Mucosa of descending colon (tissue), 3 donors: Measurements from ENCODE around the gene C4BPA. TPM values are rescaled to one million over a fixed set of nuclear protein-coding genes. Genes with fewer than 3 reads are reported as not detected.

ENCODE experiments used
- ATAC-seq: fragments of 200-7000 bp; cut with Tn5 transposase; one replicate; pipeline ENCODE4 v1.9.1; 2020; ENCODE audit warnings: mild to moderate bottlenecking, moderate library complexity
- DNase-seq, 3 donors: peaks; one replicate each; pipeline ENCODE4 v3.0.0-alpha.2; 2020
- H3K36me3 ChIP-seq: fragments of 200-600 bp; one replicate; pipeline ENCODE4 v1.8.0; 2021; ENCODE audit warnings: low read depth, mild to moderate bottlenecking
- H3K4me1 ChIP-seq: fragments of 200-600 bp; one replicate; pipeline ENCODE4 v1.8.0; 2021; ENCODE audit warnings: low read depth, mild to moderate bottlenecking
- H3K4me3 ChIP-seq: fragments of 200-600 bp; one replicate; pipeline ENCODE4 v1.8.0; 2021; ENCODE audit warnings: mild to moderate bottlenecking
- H3K9me3 ChIP-seq: fragments of 200-600 bp; one replicate; pipeline ENCODE4 v1.8.0; 2021; ENCODE audit warnings: mild to moderate bottlenecking
- CTCF ChIP-seq: fragments of 200-600 bp; IDR thresholded peaks from one replicate; pipeline ENCODE4 v1.8.0; 2022; ENCODE audit warnings: antibody characterized with exemption, mild to moderate bottlenecking
- intact Hi-C, 2 donors: fragments of 100-400 bp; cut with DNase I in 1 of 2; cut with micrococcal nuclease in 1 of 2; formaldehyde crosslinking; loops; one replicate each; pipeline versions ENCODE4 v1.11.0 to v1.11.1; 2022; cut with DNase I, micrococcal nuclease
- total RNA-seq, 3 donors: library from RNA; stranded (reverse); fragmentation: NEBNext Ultra II Directional in 2 of 3; extraction: Animal tissue kit (Norgen Biotek cat#: 25700) in 2 of 3; gene quantifications; one replicate each; pipeline versions ENCODE4 v1.2.1 to v1.2.4, GENCODE V29; 2021 to 2023
- donor health status: DM: no; HTN: no; CAD: no; lungs with moderate emphysema.
- donor health status: DM: no; HTN: no; CAD: no.
- donor health status: DM: no; HTN: yes; CAD: no.

Gene C4BPA
- total RNA-seq, 3 donors from 2014 or later = 1.5 to 5.9 (median 1.9) TPM

- no peak for TF ChIP-seq CTCF
- H3K9me3 ChIP-seq = no peaks in the 10 kb centered on the region
- no peaks in the 10 kb centered on the region for H3K36me3 ChIP-seq
- H3K4me3 ChIP-seq = no peak overlapping the region
- H3K4me1 ChIP-seq = peaks cover 7% of the 10 kb centered on the region
- DNase-seq = peak in 1 of 3 donors; percentile 11
- ATAC-seq = peak; percentile 79
- intact Hi-C loops = no loop called here
Measured at GRCh38 chr1:207172885-207173284, 68.9 kb downstream of the C4BPA start.

GRCh38 chr1:207173396-207173795 is 69.4 kb downstream of the C4BPA start:
- H3K4me1 ChIP-seq = peaks cover 7% of the 10 kb centered on the region
- no peak for ATAC-seq
- no peak for DNase-seq
- no peak overlapping the region for H3K4me3 ChIP-seq
- H3K9me3 ChIP-seq = no peaks in the 10 kb centered on the region
- intact Hi-C loops = no loop called here
- H3K36me3 ChIP-seq = no peaks in the 10 kb centered on the region
- TF ChIP-seq CTCF = no peak

GRCh38 chr1:207174913-207175312 is 70.9 kb downstream of the C4BPA start:
- H3K4me1 ChIP-seq = peaks cover 7% of the 10 kb centered on the region

GRCh38 chr1:207179036-207179435 is 75.0 kb downstream of the C4BPA start:
- H3K9me3 ChIP-seq = no peaks in the 10 kb centered on the region
- TF ChIP-seq CTCF = no peak
- ATAC-seq (no peak), DNase-seq (no peak)
- no peaks in the 10 kb centered on the region for H3K4me1 ChIP-seq
- H3K36me3 ChIP-seq = no peaks in the 10 kb centered on the region
- intact Hi-C loops = no loop called here
- no peak overlapping the region for H3K4me3 ChIP-seq

More at GRCh38 chr1:207174913-207175312, 70.9 kb downstream of the C4BPA start:
- intact Hi-C loops = no loop called here
- H3K4me3 ChIP-seq = no peak overlapping the region
- H3K9me3 ChIP-seq = no peaks in the 10 kb centered on the region
- DNase-seq (no peak), ATAC-seq (no peak)
- H3K36me3 ChIP-seq = no peaks in the 10 kb centered on the region
- no peak for TF ChIP-seq CTCF

- TF ChIP-seq CTCF = no peak
- H3K4me3 ChIP-seq = no peak overlapping the region
- no peaks in the 10 kb centered on the region for H3K36me3 ChIP-seq
- intact Hi-C loops = no loop called here
- no peak for DNase-seq
- no peaks in the 10 kb centered on the region for H3K9me3 ChIP-seq
- ATAC-seq = no peak
- H3K4me1 ChIP-seq = no peaks in the 10 kb centered on the region
Measured at GRCh38 chr1:207181847-207182246, 77.8 kb downstream of the C4BPA start.

- TF ChIP-seq CTCF = no peak
- intact Hi-C loops = no loop called here
Measured at GRCh38 chr1:207186503-207186902, 82.5 kb downstream of the C4BPA start.

More at GRCh38 chr1:207186503-207186902, 82.5 kb downstream of the C4BPA start:
- no peak for ATAC-seq
- DNase-seq = no peak
- H3K4me1 ChIP-seq = no peaks in the 10 kb centered on the region
- no peaks in the 10 kb centered on the region for H3K36me3 ChIP-seq
- H3K9me3 ChIP-seq = no peaks in the 10 kb centered on the region
- no peak overlapping the region for H3K4me3 ChIP-seq
